GM19025 (cell line): Measurements from ENCODE around the gene TCF7L1.

Experiments used
- ATAC-seq: cut with Tn5 transposase; IDR thresholded peaks from one replicate; pipeline ENCODE4 v1.9.1; 2021; ENCODE audit warnings: mild to moderate bottlenecking, low read depth, moderate library complexity; ENCODE audit not compliant: unreplicated experiment

TCF7L1 gene

DNA sequence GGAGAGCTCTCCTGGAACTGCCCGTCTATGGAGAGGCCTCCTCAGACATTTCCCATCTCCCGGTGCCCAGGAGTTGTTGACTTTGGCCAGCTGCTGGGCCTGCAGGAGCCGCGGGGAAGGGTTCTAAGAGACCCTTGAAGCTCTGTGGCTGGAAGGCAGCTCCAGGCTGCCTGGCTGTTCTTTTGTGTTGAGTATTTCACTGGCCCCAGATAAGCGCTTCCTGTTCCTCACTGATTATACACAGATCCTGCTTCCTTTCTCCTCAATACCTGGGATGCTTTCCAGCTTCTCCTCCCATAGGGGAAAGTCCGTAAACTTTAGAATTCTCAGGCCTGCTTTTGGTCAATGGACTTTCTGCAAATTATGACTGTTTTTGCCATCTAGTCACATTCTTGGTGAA is 136.8 kb downstream of the TCF7L1 start:
- ATAC-seq = no peak

DNA sequence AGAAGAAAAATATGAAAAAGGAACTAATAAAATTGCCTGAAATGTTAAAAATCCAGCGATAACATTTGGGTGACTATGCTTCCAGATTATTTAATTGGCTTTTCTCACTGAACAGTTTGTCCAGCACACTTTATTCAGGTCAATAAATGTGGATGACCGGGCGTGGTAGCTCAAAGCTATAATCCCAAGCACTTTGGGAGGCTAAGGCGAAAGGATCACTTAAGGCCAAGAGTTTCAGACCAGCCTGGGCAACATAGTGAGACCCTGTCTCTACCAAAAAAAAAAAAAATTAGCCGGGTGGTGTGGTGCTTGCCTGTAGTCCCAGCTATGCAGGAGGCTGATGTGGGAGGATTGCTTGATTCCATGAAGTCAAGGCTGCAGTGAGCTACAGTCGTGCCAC is 139.2 kb downstream of the TCF7L1 start:
- ATAC-seq = no peak

DNA sequence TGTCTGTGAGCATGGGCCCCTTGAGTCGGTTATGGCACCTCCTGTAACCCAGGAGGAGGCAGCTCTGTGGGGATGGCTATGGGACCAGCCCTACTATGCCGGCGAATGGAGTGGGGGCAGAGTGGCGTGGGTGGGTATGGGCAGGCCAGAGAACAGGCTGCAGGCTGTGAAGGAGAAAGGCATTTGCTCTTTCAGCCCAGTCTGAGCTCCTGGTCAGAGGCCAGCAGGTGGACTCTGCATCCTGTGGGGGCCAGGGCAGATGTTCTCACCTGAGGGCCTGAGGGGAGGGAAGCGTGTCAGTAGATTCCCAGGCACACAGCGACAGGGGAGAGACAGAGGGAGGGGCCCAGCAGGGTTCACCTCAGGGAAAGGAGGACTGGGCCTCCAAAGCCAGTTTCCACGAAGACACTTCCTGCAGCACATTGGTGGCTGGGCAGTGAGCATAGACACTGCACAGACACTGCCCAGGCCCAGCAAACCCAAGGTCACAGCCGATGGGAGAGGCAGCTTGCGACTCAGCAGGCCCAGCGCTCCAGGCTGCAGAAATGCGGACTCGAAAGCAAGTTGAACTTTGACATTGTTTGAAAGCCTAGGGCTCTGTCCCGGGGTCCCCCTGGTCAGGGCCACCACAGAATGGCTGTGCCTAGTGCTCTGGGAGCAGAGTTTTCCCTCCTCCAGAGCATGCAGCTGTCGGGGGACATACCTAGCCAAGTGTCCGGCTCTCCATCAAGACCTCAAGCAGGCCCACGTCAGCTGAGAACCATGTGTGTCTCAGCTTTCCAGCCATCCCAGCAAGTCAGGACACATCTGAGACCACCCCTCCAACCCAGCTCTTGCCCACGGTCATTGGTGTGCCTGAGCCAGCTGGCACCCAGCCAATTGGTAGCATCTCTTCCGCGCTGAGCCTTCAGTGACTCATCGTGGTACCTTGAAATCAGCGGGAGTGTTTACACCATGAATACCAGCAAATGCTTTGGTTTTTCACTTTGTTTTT is 140.8 kb downstream of the TCF7L1 start:
- no peak for ATAC-seq

DNA sequence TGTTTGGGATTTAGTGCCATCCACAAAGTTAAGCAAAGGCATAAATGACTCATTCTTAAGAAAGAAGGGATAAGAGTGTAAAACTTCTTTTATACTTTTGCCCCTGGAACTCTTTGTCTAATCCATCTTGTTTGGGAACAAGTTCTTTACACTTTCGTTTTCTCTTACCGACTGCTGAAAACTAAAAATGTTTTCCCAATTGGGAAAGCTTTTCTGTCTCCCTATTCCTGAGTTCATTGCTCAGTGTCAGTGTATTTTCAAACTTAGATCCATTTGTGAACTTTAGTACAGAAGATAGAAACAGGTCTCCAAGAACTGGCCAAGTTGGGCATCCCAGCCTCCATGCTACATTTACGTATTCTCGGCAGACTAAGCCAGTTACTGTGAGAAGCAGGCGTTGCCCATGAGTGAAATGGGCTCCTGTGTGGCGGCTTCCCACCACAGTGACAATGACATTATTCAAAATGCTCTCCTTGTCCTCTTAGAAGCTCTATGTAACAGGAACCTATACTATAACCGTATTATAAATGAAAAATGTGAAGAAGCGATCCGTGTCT is 142.9 kb downstream of the TCF7L1 start:
- ATAC-seq = no peak

DNA sequence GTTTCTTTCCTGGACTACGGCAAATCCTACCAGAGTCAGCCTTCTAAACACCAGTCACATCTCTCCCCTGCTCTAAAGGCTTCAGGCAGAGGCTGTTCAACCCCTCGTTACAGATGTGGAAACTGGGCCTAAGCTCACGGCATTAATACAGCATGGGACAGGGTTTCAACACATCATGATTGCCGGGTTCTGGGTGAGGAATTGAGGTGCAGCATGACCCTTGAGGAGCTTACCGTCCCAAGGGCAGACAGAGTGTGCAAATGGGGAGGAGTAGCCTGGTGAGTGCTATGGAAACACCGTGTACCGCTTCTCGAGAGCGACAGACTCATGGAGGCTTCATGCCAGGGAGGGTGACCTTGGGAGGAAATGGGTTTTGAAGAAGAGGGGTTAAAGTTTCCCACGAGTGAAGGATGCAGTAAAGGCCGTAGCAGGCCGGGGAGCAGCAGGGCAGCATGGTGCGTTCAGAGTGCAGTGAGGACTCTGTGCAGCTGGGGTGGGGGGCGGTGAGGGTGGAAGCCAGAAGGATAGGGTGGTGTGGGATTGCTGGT is 143.5 kb downstream of the TCF7L1 start:
- ATAC-seq = no peak

DNA sequence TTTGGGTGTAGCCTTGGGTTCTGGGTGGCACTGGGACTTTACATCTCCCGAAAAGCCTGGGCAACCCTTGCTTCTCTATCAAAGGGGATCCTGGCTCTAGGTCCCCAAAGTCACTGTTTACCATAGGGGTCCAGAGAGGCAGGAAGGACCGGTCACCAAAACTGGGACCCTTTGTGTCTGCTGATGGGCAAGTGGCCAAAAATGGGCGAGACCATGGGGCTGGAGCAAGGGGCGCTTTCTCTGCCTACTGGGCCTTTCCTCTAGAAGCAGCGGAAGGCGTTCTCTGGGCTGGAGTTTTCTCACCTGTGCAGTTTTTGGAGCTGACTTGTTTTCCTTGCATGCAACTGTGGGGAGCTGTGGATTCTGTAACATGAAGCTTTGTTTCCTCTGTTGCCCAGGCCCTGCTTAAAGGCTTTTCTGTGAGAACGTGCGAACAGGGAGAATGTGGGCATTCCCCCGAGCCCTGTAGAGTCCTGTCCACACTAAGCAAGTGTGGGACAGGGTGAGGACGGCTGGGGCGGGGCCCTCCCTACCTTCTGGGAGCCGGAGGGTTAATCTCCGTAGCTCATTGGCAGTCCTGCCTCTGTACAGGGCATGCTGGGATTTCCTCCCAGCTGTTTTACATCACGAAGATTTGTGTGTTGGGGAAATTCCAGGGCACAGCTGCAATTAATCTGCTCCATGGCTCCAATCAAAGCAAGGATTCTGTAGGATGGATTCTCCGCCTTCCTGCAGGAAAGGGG is 144.4 kb downstream of the TCF7L1 start:
- no peak for ATAC-seq

DNA sequence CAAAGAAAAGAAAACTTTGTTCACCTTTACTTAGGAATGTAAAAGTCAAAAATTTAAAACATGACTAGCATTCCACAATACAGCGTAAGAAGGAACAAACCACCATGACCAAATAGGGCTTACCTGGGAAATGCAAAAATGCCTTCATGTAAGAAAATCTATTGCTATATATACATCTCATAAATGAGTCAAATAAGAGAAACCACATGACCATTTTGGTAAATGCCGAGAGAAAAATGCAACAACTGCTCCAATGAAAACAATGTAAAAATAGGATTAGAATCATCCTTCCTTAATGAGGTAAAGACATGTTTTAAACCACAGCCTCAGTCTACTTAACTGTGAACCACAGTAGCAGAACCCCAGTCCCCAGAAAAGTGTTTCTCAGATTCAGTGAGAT is 145.2 kb downstream of the TCF7L1 start:
- no peak for ATAC-seq

DNA sequence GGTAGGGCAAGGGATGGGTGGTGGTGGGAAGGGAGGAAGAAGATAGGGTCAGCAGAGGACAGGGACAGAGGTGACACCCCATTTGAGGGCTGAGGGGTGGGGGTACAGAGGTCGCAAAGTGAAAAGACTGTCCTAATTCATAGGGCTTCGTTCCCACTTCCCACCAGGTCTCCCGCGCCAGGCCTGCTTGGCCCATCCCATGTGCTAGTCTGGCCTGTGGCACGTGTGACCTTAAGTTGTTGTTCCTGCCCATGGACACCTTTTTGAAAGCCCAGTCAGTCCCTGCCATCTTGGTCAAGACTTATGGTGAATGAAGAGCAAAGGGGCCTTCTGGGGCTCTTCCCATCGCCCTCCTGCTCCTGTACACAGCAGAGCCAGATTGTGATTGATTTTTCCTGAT is 148.4 kb downstream of the TCF7L1 start:
- no peak for ATAC-seq

DNA sequence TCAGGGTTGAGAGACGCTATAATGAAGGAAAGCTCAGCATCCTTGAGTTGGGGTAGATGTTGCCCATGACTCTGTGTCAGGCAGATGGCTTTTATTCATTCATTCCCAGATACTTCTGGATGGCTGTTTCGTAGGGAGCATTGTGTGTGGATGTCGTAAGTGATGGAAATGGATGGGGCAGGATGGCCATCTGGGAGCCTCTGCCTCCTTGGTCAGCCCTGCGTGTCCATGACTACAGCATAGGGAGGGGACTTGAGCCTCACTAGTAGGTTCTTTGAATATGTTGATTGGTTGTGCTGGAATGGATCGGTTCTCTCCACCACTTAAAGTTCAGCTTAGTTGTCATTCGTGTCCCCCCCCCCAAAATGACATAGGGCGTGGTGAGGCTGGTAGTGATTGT is 149.7 kb downstream of the TCF7L1 start:
- no peak for ATAC-seq

DNA sequence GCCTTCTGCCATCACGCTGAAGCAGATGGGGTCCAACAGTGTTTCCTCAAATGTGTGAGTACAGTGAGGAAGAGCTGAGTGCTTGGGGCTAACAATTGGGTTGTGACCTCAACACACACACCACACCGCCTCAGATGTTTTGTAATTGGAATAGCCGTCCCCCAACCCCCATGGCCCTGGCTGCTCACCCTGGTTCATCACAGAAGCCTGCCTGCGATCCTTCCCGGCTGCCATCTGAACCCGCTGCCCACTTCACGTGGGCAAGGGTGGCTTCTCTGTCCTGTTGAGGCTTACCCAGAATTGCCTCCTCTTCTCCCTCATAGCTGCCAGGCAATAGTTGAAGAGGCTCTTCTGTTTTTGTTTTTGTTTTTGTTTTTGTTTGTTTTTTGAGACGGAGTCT is 150.4 kb downstream of the TCF7L1 start:
- no peak for ATAC-seq

DNA sequence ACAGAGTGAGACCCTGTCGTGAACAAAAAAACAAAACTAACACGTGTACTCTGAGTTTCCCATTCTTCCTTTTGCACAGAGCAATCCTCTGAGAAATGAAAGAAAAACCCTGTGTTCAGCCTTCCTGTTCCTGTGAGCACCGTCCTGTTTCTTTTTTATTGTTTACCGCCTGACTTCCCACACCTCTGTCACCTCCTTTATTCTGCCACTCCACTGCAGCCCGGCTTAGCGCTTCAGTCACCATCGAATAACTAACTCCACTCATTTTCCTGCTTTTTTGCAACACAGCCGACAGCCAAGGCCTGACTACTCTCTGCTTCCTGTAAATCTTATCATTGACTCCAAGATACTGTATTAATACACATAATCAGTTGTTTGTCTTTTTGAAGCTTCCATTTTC is 153.7 kb downstream of the TCF7L1 start:
- ATAC-seq = no peak

DNA sequence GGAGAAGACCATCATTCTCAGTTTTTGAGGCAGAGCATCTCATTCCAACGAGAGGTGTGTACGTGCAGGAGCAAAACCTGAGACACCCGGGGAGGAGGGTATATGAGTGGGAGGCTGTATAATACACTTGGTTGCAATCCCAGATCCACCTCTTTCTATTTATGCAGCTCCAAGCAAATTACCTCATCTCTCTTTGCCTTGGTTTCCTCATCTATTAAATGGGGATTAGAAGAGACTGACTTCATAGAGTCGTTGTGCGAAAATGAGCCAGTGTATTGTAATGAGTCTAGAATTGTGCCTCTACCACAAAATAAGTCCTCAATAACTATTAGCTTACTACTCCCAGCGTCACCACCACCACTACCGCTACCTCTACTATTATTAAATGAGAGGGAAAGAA is 154.5 kb downstream of the TCF7L1 start:
- ATAC-seq = no peak

DNA sequence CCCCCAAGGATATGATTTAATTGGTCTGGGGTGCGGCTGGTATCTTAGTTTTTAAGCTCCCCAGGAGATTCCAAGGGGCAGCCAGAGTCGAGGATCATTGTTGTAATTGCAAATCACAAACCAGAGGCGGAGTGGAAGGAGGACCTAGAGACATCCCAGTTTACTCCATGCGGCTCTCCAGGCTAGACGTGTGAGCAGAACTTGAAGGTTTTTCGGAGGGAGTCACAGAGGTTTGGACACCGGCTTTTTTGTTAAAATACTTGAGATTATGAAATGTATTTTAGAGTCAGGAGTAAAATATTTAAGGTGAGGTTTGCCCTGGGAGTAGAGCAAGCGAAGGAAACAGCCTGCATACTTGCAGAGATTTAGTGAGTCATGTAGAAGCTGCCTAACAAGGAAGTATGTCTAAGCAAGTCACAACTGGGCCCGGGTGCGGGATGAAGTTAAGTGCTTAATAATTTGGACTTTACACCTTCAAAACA is 155.1 kb downstream of the TCF7L1 start:
- no peak for ATAC-seq

DNA sequence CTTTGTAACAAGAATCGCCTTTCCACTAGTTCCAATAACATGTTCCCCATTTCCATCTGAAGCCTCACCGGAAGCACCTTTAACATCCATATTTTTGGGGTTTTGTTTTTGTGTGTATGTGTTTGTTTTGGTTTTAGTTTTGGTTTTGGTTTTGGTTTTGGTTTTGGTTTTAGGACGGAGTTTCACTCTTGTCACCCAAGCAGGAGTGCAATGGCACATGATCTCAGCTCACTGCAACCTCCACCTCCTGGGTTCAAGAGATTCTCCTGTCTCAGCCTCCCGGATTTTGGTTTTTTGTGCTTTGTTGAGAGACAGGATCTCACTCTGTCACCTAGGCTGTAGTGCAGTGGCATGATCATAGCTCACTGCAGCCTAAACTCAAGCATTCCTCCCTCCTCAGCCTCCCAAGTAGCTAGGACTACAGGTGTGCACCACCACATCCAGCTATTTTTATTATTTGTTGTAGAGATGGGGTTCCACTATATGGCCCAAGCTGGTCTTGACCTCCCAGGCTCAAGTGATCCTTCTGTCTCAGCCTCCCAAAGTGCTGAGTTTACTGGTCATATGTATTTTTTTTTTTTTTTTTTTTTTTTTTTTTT is 158.3 kb downstream of the TCF7L1 start:
- peak; percentile 48 for ATAC-seq

DNA sequence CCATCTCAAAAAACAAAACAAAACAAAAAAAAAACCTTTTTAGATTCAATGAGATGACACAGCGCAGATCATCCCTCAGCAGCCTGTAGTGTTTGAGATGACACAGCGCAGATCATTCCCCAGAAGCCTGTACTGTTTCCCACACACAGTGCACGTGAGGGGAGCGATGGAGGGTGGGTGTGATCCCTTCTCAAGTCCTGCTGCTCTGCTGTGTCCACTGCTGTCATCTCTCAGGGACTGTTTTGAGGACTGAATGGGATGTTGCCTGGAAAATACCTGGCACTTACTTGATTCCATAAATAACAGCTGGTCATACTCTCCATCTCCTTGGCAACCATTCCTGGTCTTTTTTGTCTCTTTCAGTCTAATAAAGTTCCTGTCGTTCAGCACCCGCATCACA is 168.9 kb downstream of the TCF7L1 start:
- ATAC-seq = no peak

DNA sequence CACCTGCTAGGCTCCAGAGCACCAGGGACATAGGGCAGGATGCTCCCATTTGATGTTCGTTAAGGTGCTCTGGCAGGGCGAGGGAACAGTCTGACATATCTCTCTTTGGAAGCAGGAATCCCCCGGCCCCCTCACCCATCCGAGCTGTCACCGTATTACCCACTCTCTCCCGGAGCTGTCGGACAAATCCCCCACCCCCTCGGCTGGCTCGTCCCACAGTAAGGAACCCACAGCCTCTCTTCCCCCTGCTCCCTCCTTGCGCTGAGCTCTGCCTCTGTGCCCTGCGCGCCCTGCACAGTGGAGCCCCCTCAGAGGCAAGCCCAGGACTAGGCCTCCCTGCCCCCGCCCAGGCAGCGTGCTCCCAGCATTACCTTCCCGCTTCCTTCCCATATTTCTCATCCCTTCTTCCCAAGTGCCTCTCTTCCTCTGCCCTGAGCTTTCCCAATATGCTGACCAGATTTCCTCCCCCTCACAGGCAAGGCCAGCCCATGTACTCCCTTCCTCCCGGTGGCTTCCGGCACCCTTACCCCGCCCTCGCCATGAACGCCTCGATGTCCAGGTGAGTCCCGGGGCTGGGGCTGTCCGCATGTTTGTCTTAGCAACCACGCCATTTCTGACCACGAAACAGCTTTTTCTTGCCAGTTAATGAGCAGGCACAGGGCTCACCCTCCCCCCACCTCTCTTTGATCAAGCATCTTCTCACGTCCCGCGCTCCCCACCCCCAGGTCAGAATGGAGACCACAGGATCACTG is 170.8 kb downstream of the TCF7L1 start:
- no peak for ATAC-seq

DNA sequence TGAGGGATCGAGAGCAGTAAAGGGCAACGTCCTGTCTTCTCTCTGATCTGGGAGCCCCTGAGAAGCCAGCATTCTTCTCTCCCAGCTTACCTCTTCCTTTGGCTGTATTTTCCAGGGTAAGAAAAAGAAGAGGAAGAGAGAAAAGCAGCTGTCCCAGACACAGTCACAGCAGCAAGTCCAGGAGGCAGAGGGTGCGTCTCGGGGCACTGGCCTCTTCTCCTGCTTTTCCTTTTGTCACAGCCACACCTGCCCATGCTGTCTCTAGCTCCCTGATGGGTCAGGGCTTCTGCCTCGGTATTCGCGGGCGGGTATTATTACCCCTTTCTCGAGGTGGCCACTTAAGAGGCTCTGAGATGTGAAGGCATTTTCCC is 174.3 kb downstream of the TCF7L1 start:
- ATAC-seq = no peak

DNA sequence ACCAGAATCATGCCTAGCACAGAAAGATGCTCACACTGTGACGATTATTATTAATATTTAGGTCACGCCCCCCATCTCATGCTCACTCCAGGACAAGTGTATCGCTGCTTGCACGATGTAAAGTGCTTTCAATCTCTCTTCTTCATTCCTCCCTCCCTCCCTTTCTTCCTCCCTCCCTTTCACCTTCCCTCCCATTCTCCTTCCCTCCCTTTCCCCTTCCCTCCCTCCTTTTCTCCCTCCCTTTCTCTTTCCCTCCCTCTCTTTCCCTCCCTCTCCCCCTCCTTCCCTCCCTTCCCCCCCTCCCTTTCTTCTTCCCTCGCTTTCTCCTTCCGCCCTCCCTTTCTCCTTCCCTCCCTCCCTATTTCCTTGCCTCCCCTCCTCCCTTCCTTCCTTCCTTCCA is 175.0 kb downstream of the TCF7L1 start:
- no peak for ATAC-seq

DNA sequence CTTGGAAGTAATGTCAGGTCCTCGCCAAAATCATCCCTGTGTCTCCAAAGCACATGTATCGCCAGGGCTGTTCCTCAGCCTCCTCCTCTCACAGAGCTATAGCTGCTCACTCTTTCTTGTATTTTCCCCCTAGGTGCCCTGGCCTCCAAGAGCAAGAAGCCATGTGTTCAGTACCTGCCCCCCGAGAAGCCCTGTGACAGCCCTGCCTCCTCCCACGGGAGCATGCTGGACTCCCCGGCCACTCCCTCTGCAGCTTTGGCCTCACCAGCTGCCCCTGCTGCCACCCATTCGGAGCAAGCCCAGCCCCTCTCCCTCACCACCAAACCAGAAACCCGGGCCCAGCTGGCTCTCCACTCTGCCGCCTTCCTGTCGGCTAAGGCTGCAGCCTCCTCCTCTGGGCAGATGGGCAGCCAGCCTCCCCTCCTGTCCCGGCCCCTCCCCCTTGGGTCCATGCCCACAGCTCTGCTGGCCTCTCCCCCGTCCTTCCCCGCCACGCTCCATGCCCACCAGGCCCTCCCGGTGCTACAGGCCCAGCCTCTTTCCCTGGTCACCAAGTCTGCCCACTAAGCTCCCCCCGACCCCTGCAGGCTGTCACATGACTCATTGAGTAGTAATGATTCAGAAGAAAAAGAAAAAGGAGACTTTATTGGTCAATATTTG is 175.8 kb downstream of the TCF7L1 start:
- ATAC-seq = no peak
